ENCODE data around the gene SUSD4. TPM values are rescaled to one million over a fixed set of nuclear protein-coding genes. Genes with fewer than 3 reads are reported as not detected.

The SUSD4 gene
- total RNA-seq, 1 experiment from 2014 or later: 3.5 TPM

DNA sequence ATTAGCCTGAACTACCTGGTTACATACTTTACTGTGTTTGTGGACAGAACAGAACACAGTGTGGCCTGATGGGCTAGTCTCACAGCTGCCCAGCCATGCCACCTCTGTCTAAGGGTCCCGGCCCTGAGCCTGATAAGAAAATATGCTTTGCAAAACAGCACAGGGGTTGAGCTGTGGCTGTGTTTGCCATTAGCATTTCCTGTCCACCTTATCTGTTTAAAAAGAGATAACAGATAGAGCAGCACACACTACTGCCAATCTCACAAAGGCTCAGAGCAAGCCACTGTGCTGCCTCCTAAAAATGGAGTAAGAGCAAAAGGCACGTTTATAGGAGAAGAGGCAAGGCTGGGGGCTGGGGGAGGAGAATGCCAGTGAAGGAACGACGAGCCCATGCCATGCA lies 95.0 kb downstream of the SUSD4 start:
- H2BK12ac ChIP-seq (ENCODE audit: insufficient read length, low read depth, low read length): no peak overlapping the region
- no peaks in the 10 kb centered on the region for H3K27me3 ChIP-seq (ENCODE audit: insufficient read depth, low read length)
- no peak overlapping the region for H3T11ph ChIP-seq (ENCODE audit: low read length)
- H4K8ac ChIP-seq (replicated peaks; ENCODE audit: insufficient read length, low read depth, low read length): no peak overlapping the region
- peaks cover 3 to 8% of the 10 kb centered on the region in 2 experiments for H3K4me1 Mint-ChIP-seq
- TF ChIP-seq CTCF (conservative IDR thresholded peaks at IDR 0.05): no peak
- H3K79me2 ChIP-seq (ENCODE audit: insufficient read depth, low read length): no peaks in the 10 kb centered on the region
- H4K5ac ChIP-seq (ENCODE audit: insufficient read length, low read depth, low read length): no peak overlapping the region
- no peak overlapping the region for H2AK5ac ChIP-seq (ENCODE audit: insufficient read length, low read length)
- H4K91ac ChIP-seq (ENCODE audit: insufficient read length, low read depth, low read length): no peak overlapping the region
- WGBS (ENCODE audit: extremely low coverage, insufficient read length, low lambda C conversion rate): no CpG with 5 or more reads among the region's 4 CpGs
- H3K4me2 ChIP-seq (ENCODE audit: insufficient read depth, insufficient read length, low read length): no peak overlapping the region
- H4K20me1 ChIP-seq (ENCODE audit: control insufficient read depth, insufficient read depth, insufficient read length): no peaks in the 10 kb centered on the region
- no peak overlapping the region for H3K14ac ChIP-seq (ENCODE audit: insufficient read depth, low read length)
- peaks cover 7% of the 10 kb centered on the region; the same call in 1 of the 2 replicates for H3K27me3 Mint-ChIP-seq (ENCODE audit: low read depth)
- no peak overlapping the region for H3K27ac ChIP-seq (ENCODE audit: insufficient read length, low read depth, low read length)
- H3K4me3 Mint-ChIP-seq: no peak overlapping the region
- H3K27ac Mint-ChIP-seq: no peak overlapping the region
- no peak overlapping the region for H2BK15ac ChIP-seq (ENCODE audit: low read depth, low read length)
- no peaks in the 10 kb centered on the region for H3K9me3 Mint-ChIP-seq
- no peak overlapping the region for H3K23ac ChIP-seq (ENCODE audit: insufficient read length, low read depth, low read length)
- H3K9ac ChIP-seq (ENCODE audit: extremely low read depth, insufficient read length, low read length): no peak overlapping the region
- no peaks in the 10 kb centered on the region for H3K36me3 Mint-ChIP-seq (ENCODE audit: insufficient read depth in 1 of 3, low read depth in 3 of 3)
- no peak overlapping the region for H2BK20ac ChIP-seq (ENCODE audit: low read depth, low read length, poor library complexity, severe bottlenecking)
- DNase-seq: no peak
- no peak overlapping the region for H2BK5ac ChIP-seq (ENCODE audit: insufficient read length, low read length)
- no peaks in the 10 kb centered on the region for H3K23me2 ChIP-seq (ENCODE audit: insufficient read length, low read depth, low read length, poor library complexity, severe bottlenecking)
- no peak overlapping the region for H3K18ac ChIP-seq (ENCODE audit: insufficient read length, low read depth, low read length)
- no peak overlapping the region for H3K56ac ChIP-seq (ENCODE audit: insufficient read length, low read depth, low read length)
- H3K4ac ChIP-seq (ENCODE audit: low read depth, low read length): no peak overlapping the region
- no peak overlapping the region for H2BK120ac ChIP-seq (ENCODE audit: low read depth, low read length, poor library complexity, severe bottlenecking)
- H3K9me3 ChIP-seq (ENCODE audit: control insufficient read depth, low read depth, low read length): no peaks in the 10 kb centered on the region
- H2AFZ ChIP-seq (ENCODE audit: low read length): no peak overlapping the region
- H3K79me1 ChIP-seq (ENCODE audit: insufficient read depth, low read depth, low read length, poor library complexity, severe bottlenecking): no peaks in the 10 kb centered on the region
- no peaks in the 10 kb centered on the region for H3K4me1 ChIP-seq (ENCODE audit: insufficient read depth, low read length)
